SK-N-SH treated with all-trans-retinoic acid at 6 μM for 48 hours (cell line): ENCODE data around the gene ADGRB3.

ENCODE experiments used
- ATAC-seq: fragments of 200-7000 bp; cut with Tn5 transposase; 3 replicates; pipeline ENCODE4 v1.9.1; 2020; ENCODE audit warnings: mild to moderate bottlenecking, moderate library complexity
- ARNTL ChIP-seq: fragments of 450-650 bp; formaldehyde crosslinking; IDR thresholded peaks from 2 replicates; pipeline ENCODE4 v1.5.0; 2020; ENCODE audit warnings: low read depth, mild to moderate bottlenecking, moderate library complexity, borderline replicate concordance
- BACH2 ChIP-seq: fragments of 250-450 bp; sonication (Bioruptor Pico); IDR thresholded peaks from 2 replicates; pipeline ENCODE4 v1.9.0; 2021; ENCODE audit warnings: mild to moderate bottlenecking, borderline replicate concordance
- CSDC2 ChIP-seq: fragments of 250-450 bp; sonication (Bioruptor Pico); IDR thresholded peaks from 2 replicates; pipeline ENCODE4 v1.5.0; 2020; ENCODE audit warnings: mild to moderate bottlenecking, moderate library complexity
- ESRRG ChIP-seq: fragments of 250-450 bp; sonication (Bioruptor Pico); IDR thresholded peaks from 2 replicates; pipeline ENCODE4 v1.6.1; 2021; ENCODE audit warnings: mild to moderate bottlenecking
- GLIS3 ChIP-seq: fragments of 250-450 bp; sonication (Bioruptor Pico); IDR thresholded peaks from 2 replicates; pipeline ENCODE4 v1.5.0; 2020; ENCODE audit warnings: mild to moderate bottlenecking, moderate library complexity
- ISL1 ChIP-seq: fragments of 250-450 bp; sonication (Bioruptor Pico); IDR thresholded peaks from 2 replicates; pipeline ENCODE4 v2.1.2; 2022; ENCODE audit warnings: mild to moderate bottlenecking, moderate library complexity
- OSR1 ChIP-seq: fragments of 250-450 bp; sonication (Bioruptor Pico); IDR thresholded peaks from 2 replicates; pipeline ENCODE4 v1.8.0; 2022; ENCODE audit warnings: moderate library complexity, mild to moderate bottlenecking, inconsistent platforms
- PPARA ChIP-seq: fragments of 250-450 bp; sonication (Bioruptor Pico); IDR thresholded peaks from 2 replicates; pipeline ENCODE4 v1.5.0; 2020; ENCODE audit warnings: mild to moderate bottlenecking, borderline replicate concordance
- RARB ChIP-seq: fragments of 250-450 bp; sonication (Bioruptor Pico); IDR thresholded peaks from 2 replicates; pipeline ENCODE4 v1.8.0; 2021; ENCODE audit warnings: mild to moderate bottlenecking, moderate library complexity
- SNAI2 ChIP-seq: fragments of 250-450 bp; sonication (Bioruptor Pico); IDR thresholded peaks from 2 replicates; pipeline ENCODE4 v1.5.0; 2020; ENCODE audit warnings: mild to moderate bottlenecking, moderate library complexity
- ZC3H10 ChIP-seq: fragments of 250-450 bp; sonication (Bioruptor Pico); IDR thresholded peaks from 2 replicates; pipeline ENCODE4 v1.5.1; 2021; ENCODE audit warnings: mild to moderate bottlenecking, moderate library complexity
- ZFP30 ChIP-seq: fragments of 450-650 bp; formaldehyde crosslinking; IDR thresholded peaks from 2 replicates; pipeline ENCODE4 v1.5.0; 2022; ENCODE audit warnings: mild to moderate bottlenecking, moderate library complexity
- ZNF565 ChIP-seq: fragments of 450-650 bp; formaldehyde crosslinking; conservative IDR thresholded peaks from 2 replicates; pipeline ENCODE4 v1.5.0; 2020; ENCODE audit warnings: low read depth, mild to moderate bottlenecking, moderate library complexity
- ZNF70 ChIP-seq: fragments of 450-650 bp; formaldehyde crosslinking; IDR thresholded peaks from 2 replicates; pipeline ENCODE4 v1.5.0; 2020; ENCODE audit warnings: mild to moderate bottlenecking, moderate library complexity
- TF ChIP-seq, protein P1 (sequence below): fragments of 250-450 bp; sonication (Bioruptor Pico); IDR thresholded peaks from 2 replicates; pipeline ENCODE4 v1.5.0; 2020; ENCODE audit warnings: mild to moderate bottlenecking, moderate library complexity
- TF ChIP-seq, protein P2 (sequence below): fragments of 250-450 bp; sonication (Bioruptor Pico); IDR thresholded peaks from 2 replicates; pipeline ENCODE4 v1.8.0; 2021; ENCODE audit warnings: low read depth, mild to moderate bottlenecking, moderate library complexity, borderline replicate concordance
- TF ChIP-seq, protein P3 (sequence below): fragments of 250-450 bp; sonication (Bioruptor Pico); IDR thresholded peaks from 2 replicates; pipeline ENCODE4 v1.5.1; 2020; ENCODE audit warnings: low read depth, mild to moderate bottlenecking, moderate library complexity
- TF ChIP-seq, protein P4 (sequence below): fragments of 250-450 bp; sonication (Bioruptor Pico); IDR thresholded peaks from 2 replicates; pipeline ENCODE4 v1.8.0; 2020; ENCODE audit warnings: mild to moderate bottlenecking, moderate library complexity, borderline replicate concordance
- TF ChIP-seq, protein P5 (sequence below): fragments of 250-450 bp; sonication (Bioruptor Pico); IDR thresholded peaks from 2 replicates; pipeline ENCODE4 v1.5.1; 2021; ENCODE audit warnings: mild to moderate bottlenecking, moderate library complexity

The ADGRB3 gene

DNA sequence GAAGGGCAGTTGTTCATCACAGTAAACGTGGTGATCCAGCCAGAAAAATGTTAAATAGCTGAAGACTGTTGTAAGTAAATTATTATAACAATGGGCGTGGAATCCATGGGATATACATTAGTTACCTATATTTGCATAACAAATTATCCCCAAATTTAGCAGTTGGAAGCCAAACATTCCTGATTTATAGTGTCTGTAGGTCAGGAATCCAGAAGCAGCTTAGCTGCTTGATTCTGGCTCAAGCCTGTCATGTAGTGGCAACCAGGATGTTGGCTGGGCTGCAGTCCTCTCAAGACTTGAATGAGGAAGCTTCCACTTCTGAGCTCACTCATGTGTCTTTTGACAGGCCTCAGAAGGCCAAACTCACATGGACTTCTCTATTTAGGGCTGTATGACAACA is 6.9 kb upstream of the ADGRB3 start (continued):
- TF ChIP-seq, protein P1, sequence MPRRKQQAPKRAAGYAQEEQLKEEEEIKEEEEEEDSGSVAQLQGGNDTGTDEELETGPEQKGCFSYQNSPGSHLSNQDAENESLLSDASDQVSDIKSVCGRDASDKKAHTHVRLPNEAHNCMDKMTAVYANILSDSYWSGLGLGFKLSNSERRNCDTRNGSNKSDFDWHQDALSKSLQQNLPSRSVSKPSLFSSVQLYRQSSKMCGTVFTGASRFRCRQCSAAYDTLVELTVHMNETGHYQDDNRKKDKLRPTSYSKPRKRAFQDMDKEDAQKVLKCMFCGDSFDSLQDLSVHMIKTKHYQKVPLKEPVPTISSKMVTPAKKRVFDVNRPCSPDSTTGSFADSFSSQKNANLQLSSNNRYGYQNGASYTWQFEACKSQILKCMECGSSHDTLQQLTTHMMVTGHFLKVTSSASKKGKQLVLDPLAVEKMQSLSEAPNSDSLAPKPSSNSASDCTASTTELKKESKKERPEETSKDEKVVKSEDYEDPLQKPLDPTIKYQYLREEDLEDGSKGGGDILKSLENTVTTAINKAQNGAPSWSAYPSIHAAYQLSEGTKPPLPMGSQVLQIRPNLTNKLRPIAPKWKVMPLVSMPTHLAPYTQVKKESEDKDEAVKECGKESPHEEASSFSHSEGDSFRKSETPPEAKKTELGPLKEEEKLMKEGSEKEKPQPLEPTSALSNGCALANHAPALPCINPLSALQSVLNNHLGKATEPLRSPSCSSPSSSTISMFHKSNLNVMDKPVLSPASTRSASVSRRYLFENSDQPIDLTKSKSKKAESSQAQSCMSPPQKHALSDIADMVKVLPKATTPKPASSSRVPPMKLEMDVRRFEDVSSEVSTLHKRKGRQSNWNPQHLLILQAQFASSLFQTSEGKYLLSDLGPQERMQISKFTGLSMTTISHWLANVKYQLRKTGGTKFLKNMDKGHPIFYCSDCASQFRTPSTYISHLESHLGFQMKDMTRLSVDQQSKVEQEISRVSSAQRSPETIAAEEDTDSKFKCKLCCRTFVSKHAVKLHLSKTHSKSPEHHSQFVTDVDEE (CRISPR knock-in tag) = no peak
- TF ChIP-seq SNAI2 (CRISPR knock-in tag) (no peak), ISL1 (CRISPR knock-in tag) (no peak), OSR1 (CRISPR knock-in tag) (no peak), ARNTL (no peak), ZFP30 (CRISPR knock-in tag) (no peak), GLIS3 (CRISPR knock-in tag) (no peak)
- TF ChIP-seq, protein P2, sequence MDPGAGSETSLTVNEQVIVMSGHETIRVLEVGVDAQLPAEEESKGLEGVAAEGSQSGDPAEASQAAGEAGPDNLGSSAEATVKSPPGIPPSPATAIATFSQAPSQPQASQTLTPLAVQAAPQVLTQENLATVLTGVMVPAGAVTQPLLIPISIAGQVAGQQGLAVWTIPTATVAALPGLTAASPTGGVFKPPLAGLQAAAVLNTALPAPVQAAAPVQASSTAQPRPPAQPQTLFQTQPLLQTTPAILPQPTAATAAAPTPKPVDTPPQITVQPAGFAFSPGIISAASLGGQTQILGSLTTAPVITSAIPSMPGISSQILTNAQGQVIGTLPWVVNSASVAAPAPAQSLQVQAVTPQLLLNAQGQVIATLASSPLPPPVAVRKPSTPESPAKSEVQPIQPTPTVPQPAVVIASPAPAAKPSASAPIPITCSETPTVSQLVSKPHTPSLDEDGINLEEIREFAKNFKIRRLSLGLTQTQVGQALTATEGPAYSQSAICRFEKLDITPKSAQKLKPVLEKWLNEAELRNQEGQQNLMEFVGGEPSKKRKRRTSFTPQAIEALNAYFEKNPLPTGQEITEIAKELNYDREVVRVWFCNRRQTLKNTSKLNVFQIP = no peak

DNA sequence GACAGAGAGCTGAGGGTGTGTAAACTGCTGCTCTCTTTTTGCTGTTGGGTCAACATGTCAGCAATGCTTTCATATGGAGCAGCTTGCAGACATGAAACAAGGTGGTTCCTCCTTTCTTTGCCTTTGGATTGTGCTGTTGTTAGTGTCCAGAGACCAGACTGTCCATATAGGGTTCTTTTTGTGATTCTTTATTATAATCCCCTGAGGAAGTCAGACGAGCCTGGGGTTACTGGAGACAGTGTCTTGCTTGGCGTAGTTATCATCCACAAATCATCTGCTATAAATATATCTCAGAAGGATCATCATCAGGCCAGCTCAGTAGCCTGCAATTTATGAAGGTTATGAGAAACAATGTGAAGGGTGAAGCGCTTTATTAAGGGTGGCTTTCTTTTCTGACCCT is 2.3 kb upstream of the ADGRB3 start:
- no peak for ATAC-seq
- TF ChIP-seq ZNF70 (CRISPR knock-in tag) = no peak
- no peak for TF ChIP-seq CSDC2 (CRISPR knock-in tag)
- TF ChIP-seq, protein P3, sequence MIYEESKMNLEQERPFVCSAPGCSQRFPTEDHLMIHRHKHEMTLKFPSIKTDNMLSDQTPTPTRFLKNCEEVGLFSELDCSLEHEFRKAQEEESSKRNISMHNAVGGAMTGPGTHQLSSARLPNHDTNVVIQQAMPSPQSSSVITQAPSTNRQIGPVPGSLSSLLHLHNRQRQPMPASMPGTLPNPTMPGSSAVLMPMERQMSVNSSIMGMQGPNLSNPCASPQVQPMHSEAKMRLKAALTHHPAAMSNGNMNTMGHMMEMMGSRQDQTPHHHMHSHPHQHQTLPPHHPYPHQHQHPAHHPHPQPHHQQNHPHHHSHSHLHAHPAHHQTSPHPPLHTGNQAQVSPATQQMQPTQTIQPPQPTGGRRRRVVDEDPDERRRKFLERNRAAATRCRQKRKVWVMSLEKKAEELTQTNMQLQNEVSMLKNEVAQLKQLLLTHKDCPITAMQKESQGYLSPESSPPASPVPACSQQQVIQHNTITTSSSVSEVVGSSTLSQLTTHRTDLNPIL (CRISPR knock-in tag) = no peak
- no peak for TF ChIP-seq RARB (CRISPR knock-in tag)
- no peak for TF ChIP-seq SNAI2 (CRISPR knock-in tag)
- no peak for TF ChIP-seq ESRRG (CRISPR knock-in tag)

DNA sequence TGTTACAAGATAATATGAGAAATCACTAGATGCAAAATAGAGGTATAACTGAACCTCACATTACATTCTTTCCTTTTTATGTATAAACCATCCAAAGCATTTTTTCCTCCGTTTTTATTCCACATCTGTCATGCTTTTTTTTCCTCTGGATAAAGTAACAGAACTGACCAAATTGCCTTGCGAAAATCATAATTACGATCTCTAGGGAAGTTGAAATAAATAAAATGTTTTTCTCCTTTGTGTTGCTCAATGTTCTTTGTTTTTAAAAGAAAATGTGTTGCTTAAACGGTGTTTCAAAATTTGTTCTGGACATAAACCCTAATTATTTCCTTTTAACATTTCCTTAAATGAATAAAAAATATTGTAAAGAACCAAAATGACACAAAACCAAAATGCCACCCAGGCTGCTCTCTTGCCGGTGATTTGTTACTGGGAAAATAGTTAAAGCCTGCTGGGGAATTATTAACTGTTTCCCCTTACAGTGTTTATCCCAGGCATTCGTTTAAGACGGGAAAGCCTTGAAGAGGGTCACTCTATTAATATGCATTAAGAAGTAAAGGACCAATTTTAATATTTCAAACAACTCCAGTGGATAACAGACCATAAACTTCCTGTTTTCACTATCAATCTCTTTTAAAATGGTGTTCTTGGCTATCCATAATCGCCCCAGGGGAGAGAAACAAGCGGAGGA is 1.7 kb upstream of the ADGRB3 start:
- TF ChIP-seq RARB (CRISPR knock-in tag) (no peak), ISL1 (CRISPR knock-in tag) (no peak), PPARA (no peak), CSDC2 (CRISPR knock-in tag) (no peak), ZNF70 (CRISPR knock-in tag) (no peak), ZFP30 (CRISPR knock-in tag) (no peak), ESRRG (CRISPR knock-in tag) (no peak), ARNTL (no peak), BACH2 (CRISPR knock-in tag) (no peak), ZC3H10 (CRISPR knock-in tag) (no peak), GLIS3 (CRISPR knock-in tag) (no peak), ZNF565 (CRISPR knock-in tag) (no peak)
- TF ChIP-seq, protein P1 (CRISPR knock-in tag) = no peak
- TF ChIP-seq, protein P2 = no peak
- TF ChIP-seq, protein P3 (CRISPR knock-in tag) = no peak
- TF ChIP-seq, protein P4, sequence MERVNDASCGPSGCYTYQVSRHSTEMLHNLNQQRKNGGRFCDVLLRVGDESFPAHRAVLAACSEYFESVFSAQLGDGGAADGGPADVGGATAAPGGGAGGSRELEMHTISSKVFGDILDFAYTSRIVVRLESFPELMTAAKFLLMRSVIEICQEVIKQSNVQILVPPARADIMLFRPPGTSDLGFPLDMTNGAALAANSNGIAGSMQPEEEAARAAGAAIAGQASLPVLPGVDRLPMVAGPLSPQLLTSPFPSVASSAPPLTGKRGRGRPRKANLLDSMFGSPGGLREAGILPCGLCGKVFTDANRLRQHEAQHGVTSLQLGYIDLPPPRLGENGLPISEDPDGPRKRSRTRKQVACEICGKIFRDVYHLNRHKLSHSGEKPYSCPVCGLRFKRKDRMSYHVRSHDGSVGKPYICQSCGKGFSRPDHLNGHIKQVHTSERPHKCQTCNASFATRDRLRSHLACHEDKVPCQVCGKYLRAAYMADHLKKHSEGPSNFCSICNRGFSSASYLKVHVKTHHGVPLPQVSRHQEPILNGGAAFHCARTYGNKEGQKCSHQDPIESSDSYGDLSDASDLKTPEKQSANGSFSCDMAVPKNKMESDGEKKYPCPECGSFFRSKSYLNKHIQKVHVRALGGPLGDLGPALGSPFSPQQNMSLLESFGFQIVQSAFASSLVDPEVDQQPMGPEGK (CRISPR knock-in tag) = no peak
- TF ChIP-seq, protein P5, sequence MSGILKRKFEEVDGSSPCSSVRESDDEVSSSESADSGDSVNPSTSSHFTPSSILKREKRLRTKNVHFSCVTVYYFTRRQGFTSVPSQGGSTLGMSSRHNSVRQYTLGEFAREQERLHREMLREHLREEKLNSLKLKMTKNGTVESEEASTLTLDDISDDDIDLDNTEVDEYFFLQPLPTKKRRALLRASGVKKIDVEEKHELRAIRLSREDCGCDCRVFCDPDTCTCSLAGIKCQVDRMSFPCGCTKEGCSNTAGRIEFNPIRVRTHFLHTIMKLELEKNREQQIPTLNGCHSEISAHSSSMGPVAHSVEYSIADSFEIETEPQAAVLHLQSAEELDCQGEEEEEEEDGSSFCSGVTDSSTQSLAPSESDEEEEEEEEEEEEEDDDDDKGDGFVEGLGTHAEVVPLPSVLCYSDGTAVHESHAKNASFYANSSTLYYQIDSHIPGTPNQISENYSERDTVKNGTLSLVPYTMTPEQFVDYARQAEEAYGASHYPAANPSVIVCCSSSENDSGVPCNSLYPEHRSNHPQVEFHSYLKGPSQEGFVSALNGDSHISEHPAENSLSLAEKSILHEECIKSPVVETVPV = no peak
- TF ChIP-seq, all 23 proteins: peak for 0
- ATAC-seq = no peak
